GM18519 (cell line): ENCODE results near the gene MED23.

Experiments used
- ATAC-seq: cut with Tn5 transposase; IDR thresholded peaks from one replicate; pipeline ENCODE4 v1.9.1; 2021; ENCODE audit warnings: mild to moderate bottlenecking, moderate library complexity; ENCODE audit not compliant: unreplicated experiment, low FRiP score

The MED23 gene, protein sequence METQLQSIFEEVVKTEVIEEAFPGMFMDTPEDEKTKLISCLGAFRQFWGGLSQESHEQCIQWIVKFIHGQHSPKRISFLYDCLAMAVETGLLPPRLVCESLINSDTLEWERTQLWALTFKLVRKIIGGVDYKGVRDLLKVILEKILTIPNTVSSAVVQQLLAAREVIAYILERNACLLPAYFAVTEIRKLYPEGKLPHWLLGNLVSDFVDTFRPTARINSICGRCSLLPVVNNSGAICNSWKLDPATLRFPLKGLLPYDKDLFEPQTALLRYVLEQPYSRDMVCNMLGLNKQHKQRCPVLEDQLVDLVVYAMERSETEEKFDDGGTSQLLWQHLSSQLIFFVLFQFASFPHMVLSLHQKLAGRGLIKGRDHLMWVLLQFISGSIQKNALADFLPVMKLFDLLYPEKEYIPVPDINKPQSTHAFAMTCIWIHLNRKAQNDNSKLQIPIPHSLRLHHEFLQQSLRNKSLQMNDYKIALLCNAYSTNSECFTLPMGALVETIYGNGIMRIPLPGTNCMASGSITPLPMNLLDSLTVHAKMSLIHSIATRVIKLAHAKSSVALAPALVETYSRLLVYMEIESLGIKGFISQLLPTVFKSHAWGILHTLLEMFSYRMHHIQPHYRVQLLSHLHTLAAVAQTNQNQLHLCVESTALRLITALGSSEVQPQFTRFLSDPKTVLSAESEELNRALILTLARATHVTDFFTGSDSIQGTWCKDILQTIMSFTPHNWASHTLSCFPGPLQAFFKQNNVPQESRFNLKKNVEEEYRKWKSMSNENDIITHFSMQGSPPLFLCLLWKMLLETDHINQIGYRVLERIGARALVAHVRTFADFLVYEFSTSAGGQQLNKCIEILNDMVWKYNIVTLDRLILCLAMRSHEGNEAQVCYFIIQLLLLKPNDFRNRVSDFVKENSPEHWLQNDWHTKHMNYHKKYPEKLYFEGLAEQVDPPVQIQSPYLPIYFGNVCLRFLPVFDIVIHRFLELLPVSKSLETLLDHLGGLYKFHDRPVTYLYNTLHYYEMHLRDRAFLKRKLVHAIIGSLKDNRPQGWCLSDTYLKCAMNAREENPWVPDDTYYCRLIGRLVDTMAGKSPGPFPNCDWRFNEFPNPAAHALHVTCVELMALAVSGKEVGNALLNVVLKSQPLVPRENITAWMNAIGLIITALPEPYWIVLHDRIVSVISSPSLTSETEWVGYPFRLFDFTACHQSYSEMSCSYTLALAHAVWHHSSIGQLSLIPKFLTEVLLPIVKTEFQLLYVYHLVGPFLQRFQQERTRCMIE (N-terminal part only)

DNA sequence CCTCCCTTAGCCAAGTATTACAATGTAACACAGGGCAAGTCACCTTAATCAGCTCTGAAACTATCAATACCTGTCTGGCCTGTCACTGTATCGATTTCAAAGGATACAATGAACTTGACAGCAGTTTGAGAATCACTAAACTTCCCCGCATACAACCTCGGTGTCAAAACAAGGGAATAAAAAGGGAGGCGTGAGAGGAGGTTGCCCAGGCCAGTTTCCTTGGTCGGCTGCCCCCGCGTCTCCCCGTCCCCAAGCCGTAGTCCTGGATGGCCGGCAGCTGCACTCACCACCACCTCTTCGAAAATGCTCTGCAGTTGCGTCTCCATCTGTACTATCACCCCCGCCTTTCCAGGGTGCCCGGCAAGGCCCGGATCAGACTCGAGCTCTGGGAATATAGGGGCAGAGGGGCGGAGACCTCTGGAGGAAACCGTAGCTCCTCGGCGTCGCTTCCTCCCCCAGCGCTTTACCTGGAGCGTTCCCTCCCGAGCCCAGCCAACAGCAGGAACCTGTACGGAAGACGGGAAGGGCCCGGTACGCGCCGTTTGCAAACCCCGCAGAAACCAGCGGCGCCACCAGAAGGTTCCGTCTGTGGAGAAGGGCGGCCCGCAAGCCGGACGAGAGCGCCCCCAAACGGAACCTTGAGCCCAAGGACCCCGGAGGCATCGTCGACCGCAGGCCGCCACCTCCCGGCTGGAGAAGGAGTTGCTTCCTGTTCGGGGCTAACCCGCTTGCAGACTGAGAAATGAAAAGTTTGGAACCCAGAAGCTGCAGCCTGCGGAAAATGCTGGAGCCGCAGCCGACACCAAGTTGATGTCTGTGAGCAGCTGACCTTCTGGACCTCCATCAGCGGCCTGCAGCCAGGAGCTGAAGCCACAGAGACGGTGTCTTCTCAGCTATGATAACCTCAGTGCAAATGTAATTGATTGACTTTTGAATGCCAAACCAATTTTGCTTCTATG is at the start of gene MED23:
Gene MED23, minus strand, starts transcription at position 519 of the 959 bp plus-strand sequence. Its CDS starts 193 bp downstream, at position 326.
- ATAC-seq: peak; percentile 89

DNA sequence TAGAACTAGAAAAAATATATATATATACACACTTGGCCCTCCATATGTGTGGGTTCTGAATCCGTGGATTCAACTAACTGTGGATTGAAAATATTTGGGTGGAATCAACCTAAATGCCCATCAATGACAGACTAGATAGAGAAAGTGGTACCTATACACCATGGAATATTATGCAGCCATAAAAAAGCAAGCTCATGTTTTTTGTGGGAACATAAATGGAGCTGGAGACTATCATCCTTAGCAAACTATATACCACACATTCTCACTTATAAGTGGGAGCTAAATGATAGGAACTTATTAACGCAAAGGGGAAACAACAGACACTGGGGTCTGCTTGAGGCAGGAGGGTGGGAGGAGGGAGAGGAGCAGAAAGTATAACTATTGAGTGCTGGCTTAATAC is 45.1 kb upstream of the MED23 start:
- ATAC-seq: no peak

DNA sequence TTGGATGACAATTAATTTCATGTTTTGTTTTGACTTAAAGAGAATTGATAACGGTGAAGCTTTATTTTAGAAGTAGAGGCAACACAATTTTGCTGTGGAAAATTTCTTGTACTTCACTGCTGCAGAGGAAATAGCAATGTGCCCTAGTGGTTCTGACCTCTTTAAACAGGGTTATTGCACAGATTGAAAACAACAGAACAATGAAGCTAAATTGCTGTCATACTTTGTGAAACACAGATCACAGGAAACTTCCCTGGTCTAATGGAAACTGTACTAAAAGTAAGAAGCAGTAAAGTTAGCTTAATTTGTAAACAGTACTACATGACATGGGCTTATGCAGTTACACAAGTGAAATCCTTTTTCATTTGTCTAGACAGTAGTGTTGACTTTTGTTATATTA is 41.8 kb upstream of the MED23 start:
- ATAC-seq: no peak

DNA sequence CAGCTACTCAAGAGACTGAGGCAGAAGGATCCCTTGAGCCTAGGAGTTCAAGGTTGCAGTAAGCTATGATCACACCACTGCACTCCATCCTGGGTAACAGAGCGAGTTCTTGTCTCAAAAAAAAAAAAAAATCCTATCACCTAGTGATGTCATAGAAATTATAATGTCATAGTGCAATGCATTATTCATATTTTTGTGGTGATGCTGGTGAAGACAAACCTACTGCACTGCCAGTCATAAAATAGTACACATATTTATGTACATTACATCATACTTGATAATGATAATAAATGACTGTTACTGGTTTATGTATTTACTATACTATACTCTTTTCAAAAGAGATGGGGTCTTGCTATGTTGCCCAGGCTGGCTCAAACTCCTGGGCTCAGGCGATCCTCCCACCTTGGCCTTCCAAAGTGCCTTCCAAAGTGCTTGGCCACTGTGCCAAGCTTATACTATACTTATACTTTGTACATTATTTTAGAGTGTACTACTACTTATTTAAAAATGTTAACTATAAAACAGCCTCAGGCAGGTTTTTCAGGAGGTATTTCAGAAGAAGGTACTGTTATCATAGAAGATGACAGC is 35.6 kb upstream of the MED23 start:
- ATAC-seq: no peak

DNA sequence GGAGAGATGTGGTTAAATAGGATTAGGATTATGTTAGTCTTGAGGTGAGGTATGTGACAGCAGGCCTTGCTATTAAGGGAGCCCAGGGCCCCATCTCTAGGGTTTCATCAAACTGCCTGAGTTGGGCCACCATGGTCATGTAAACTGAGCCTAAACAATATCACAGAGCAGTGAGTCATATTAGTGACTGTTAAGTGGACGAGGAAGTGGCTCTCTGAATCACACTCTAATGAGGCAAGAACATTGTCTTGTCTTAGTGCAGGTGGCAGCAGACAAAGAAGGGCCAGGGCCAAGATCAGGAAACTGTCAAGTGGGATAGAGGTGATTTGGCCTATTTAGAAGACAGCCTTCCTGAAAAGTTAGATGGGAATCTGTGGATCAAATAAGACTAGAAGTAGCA is 32.2 kb upstream of the MED23 start:
- no peak for ATAC-seq

DNA sequence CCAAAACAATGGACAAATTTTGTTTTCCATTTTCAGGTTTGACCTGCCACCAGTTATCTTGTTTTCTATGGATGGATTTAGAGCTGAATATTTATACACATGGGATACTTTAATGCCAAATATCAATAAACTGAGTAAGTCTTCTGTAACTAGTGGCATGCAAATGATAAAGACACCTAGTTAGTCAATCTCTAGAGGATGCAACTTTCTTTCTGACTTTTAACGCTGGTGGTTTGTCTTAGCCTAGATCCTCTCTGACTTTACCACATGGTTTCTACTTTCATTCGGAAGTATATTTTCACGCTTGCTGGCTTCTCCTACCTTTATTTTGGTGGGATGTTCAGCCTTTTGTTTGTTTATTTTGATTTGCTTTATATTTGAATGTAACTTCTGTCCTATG is 30.2 kb upstream of the MED23 start:
- no peak for ATAC-seq

DNA sequence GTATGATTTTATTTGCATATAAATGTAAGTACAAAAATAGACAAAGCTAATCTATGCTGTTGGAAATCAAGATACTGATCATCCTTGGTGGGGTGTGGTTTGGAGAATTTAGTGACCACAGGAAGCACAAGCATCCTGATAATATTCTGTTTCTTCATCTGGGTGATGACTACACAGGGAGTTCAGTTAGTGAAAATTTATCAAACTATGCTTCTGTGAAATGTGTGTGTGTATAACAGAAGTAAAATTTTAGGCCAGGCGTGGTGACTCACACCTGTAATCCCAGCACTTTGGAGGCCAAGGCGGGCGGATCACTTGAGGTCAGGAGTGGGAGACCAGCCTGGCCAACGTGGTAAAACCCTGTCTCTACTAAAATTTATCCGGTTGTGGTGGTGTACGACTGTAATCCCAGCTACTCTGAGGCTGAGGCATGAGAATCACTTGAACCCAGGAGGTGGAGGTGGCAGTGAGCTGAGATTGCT is 29.6 kb upstream of the MED23 start:
- no peak for ATAC-seq

DNA sequence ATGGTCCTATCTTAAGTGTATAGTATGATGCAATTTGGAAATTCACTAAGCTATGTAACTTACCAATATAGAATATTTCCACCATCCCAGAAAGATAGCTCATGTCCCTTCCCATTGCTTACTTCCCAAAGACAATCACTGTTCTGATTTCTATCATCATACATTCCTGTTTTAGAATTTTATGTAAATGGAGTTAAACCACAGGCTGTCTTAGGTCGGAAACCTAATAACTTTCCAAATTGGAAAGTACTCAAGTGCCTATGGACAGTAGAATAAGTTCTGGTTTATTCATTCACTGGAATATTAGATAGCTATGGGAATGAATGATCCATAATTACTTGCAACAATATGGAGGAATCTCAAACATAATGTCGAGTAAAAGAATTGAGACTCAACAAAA is 29.2 kb upstream of the MED23 start:
- ATAC-seq: no peak

DNA sequence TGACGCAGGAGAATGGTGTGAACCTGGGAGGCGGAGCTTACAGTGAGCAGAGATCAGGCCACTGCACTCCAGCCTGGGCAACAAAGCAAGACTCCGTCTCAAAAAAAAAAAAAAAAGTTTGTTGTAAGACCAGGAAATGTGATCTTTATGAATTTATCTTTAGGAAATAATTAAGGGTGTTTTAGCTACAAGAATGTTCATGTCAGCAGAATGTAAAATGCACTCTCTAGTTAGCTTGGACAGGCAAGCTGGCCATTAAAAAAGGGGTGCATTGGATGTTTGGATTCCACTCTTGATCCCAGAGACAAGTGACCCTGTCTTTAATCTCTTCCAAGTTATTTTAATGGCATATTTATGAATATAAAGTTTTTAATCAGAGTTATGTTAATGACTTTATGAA is 28.6 kb upstream of the MED23 start:
- ATAC-seq: no peak

DNA sequence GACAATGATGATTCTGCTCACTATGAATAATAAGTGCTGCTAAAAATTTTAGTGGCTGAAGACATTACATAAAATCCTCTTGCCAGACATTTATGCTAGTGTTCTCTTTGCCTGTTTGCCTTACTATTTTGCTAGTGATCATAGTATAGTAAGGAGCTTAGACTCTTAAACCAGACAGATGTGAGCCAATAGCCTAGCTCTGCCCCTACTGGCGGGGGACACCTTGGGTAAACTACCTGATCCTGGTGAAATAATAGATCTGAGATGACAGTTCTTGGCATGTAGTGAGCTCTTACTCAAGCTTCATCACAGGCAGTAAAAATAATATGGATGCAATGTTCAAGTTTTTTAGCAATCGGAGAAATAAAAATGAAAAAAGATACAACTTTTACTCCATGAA is 27.9 kb upstream of the MED23 start:
- ATAC-seq: no peak

DNA sequence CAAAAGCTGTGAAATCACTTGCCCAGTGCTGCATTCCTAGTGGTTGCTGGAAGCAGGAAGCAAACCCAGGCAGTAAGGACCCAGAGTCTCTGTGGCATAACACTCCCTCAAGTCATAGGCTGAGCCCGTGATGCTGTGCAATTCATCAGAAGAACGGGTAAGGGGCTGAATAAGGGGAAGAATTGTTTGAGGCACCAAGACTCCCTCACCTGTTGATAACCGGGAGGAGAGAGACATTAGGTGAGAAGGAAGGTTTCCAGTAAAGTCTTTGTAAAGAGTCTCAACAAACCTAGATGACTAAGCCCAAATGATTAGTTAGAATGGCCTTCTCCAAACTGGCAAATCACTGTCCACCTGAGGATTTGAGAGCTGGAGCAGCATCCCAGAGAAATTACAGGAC is 27.3 kb upstream of the MED23 start:
- ATAC-seq: no peak

DNA sequence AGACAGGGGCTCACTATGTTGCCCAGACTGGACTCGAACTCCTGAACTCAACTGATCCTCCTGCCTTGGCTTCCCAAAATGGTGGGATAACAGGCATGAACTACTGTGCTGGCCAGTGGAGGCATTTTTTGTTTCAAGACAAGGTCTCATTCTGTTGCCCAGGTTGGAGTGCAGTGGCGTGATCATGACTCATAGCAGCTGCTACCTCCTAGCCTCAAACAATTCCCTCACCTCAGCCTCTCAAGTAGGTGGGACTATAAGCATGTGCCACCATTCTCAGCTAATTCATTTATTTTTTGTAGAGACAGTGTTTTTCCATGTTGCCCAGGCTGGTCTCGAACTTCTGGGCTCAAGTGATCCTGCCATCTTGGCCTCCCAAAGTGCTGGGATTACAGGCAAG is 26.3 kb upstream of the MED23 start:
- no peak for ATAC-seq

DNA sequence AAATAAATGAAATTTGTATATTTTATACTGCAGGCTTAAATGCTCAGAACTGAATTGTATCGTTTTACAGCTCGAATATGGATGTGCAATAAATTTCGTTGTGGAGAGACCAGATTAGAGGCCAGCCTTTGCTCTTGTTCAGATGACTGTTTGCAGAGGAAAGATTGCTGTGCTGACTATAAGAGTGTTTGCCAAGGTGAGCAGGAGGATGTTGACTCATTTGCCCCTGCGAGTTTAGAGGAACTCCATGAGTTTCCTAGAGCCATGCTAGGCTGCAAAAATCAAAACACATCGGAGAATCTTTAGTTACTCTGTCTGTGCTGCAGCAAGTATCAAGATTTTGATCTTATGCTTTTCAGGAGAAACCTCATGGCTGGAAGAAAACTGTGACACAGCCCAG is 24.4 kb upstream of the MED23 start:
- no peak for ATAC-seq

DNA sequence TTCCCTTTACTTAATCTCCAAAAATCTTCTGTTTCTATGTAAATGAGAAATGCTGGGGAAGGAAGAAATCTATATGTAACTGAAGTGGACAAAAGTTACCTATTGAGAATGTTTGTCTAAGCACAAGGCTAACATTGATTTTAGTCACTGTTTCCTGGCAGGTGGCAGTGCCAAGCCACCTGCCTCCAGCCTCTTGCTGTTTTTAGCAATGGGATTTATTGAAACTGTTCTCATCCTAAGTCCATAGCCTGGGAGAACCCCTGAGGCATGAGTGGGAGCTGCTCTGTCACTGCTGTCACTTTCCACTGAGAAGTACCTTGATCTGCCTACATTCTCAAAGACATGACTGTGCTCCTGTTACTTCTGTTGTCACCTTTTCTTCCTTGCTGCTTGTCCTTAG is 23.7 kb upstream of the MED23 start:
- ATAC-seq: no peak

DNA sequence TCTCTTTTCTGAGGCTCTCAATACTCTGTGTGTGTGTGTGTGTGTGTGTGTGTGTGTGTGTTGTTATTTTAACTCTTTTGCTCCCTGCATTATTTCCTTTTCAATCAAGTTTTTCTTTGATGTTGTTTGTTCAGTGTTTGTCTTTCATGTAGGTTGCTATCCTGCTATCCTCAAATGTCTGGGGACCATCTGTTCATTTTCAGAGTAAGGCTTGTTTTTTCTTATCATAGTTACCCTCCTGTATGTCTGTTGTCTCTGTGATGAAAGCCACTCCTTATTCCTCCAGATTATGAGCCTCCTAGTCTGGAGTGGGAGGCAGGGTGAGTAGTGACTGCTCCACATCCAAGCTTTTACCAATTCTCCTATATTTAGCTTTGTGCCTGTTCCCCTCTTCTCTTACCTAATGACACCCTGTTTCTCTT is 18.2 kb upstream of the MED23 start:
- no peak for ATAC-seq

DNA sequence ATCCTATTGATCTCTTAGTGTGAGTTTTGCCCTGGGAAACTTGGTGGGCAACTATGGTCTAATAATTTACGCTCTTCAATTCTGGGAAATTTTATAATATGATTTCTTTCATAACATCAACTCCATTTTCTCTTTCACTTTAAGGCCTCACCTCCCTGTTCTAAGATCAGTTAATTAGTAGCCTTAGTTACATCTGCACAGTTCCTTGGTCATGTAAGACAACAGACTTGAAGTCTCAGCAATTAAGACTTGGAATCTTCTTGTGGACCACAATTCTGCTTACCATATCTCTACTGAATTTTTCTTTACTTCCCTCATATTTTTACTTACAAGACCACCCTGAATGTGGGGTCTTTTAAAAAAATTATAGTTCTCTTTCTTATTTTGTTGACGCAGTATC is 17.8 kb upstream of the MED23 start:
- ATAC-seq: no peak

DNA sequence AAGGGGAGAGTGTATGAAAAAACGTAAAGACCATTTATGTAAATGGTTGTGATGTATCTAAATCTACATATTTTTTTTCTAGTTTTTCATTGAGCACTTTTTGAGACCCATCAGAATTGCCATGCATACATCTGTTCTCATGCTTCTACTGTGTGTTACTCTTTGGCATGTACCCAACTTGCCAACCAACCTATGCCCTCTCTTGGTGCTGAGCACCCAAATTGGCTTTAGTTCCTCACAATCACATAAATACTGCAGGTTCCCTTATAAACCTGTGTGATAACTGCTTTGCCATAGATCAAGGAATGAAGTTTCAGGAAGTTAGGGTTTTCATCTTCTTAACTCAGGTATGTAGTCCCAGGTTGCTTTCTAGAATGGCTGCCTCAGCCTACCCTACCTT is 16.9 kb upstream of the MED23 start:
- ATAC-seq: no peak

DNA sequence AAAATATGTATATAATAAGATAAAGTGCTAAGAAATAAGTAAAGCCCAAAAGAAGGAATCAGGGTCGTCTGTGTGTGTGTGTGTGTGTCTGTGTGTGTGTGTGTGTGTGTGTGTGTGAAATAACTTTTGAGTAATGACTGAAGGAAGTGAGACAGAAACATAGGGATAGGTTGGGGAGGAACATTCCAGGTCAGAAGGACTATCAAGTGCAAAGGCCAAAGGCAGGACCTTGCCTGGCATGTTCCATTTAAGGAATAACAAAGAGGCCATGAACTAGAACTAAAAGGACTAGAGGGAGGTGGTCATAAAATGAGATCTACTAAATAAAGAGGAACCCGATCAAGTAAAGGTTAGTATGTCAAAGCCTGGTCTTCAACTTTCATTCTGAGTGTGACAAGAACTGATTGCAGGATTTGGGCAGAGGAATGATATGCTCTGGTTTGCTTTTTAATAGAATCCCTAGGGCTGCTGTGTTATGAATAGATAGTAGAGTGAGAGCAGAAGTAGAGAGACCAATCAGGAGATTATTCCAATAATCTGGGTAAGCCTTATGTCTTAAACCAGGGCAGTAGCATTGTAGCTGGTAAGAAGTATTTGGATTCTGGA is 15.9 kb upstream of the MED23 start:
- no peak for ATAC-seq
